Coronary artery (tissue), 2 donors: ENCODE results near the gene GON4L.
"Not testable (repeated sequence)": the region's sequence is repeated elsewhere in the genome, so short reads cannot be mapped to it uniquely, and the experiment has no call there.

ENCODE experiments used
- DNase-seq: peaks from one replicate; pipeline ENCODE4 v3.0.0-alpha.2; 2017; ENCODE audit warnings: low spot score
- H3K27ac ChIP-seq, 2 donors: fragments of 200-600 bp; sonication (generic); one replicate each; pipeline ENCODE4 v1.5.1; 2016 to 2019
- H3K4me3 ChIP-seq: fragments of 200-600 bp; sonication (generic); 2 replicates; pipeline ENCODE4 v1.5.1; 2016; ENCODE audit warnings: mild to moderate bottlenecking, moderate library complexity
- TF ChIP-seq, protein P1 (sequence below): fragments of 200-600 bp; sonication (generic); IDR thresholded peaks from one replicate; pipeline ENCODE4 v1.5.1; 2019; ENCODE audit warnings: antibody characterized with exemption

GON4L gene, protein sequence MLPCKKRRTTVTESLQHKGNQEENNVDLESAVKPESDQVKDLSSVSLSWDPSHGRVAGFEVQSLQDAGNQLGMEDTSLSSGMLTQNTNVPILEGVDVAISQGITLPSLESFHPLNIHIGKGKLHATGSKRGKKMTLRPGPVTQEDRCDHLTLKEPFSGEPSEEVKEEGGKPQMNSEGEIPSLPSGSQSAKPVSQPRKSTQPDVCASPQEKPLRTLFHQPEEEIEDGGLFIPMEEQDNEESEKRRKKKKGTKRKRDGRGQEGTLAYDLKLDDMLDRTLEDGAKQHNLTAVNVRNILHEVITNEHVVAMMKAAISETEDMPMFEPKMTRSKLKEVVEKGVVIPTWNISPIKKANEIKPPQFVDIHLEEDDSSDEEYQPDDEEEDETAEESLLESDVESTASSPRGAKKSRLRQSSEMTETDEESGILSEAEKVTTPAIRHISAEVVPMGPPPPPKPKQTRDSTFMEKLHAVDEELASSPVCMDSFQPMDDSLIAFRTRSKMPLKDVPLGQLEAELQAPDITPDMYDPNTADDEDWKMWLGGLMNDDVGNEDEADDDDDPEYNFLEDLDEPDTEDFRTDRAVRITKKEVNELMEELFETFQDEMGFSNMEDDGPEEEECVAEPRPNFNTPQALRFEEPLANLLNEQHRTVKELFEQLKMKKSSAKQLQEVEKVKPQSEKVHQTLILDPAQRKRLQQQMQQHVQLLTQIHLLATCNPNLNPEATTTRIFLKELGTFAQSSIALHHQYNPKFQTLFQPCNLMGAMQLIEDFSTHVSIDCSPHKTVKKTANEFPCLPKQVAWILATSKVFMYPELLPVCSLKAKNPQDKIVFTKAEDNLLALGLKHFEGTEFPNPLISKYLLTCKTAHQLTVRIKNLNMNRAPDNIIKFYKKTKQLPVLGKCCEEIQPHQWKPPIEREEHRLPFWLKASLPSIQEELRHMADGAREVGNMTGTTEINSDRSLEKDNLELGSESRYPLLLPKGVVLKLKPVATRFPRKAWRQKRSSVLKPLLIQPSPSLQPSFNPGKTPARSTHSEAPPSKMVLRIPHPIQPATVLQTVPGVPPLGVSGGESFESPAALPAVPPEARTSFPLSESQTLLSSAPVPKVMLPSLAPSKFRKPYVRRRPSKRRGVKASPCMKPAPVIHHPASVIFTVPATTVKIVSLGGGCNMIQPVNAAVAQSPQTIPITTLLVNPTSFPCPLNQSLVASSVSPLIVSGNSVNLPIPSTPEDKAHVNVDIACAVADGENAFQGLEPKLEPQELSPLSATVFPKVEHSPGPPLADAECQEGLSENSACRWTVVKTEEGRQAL (N-terminal part only)

DNA sequence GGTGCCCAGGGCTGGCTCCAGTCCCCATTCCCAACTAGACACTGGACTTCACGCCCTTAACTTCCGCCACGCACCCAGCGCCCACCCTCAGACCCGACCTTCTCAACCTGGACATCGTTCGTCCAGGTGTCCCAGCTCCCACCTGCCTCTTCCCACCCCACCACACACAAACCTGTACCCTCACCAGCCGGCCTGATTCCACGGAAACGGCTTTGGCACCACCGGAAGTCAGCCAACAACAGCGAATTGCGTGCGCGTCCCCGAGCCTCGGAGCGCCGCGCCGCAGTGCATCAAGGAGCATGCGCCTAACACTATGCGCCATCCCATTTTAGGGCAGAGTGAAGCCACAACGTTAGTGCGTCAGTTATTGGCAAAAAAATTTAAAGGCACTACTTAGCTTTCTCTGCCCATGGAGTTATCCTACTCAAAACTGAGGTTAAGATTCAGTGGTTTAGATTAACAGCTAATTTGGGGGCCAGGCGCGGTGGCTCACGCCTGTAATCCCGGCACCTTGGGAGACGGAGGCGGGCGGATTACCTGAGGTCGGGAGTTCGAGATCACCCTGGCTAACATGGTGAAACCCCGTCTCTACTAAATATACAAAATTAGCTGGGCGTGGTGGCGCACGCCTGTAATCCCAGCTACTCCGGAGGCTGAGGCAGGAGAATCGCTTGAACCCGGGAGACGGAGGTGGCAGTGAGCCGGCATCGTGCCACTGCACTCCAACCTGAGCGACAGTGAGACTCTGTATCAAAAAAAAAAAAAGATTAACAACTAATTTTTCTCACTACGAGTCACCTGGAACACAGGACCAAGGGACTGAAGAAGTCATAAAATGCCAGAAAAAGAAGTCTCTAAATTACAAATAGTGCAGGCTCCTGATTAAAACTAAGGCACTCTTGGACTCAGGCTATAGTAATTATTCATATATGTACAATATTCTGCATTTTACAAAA, at the start of gene GON4L:
Gene GON4L, minus strand, starts transcription at position 240 of the 956 bp plus-strand sequence. CDS start 3,434 bp downstream, outside the sequence.
- TF ChIP-seq, protein P1, sequence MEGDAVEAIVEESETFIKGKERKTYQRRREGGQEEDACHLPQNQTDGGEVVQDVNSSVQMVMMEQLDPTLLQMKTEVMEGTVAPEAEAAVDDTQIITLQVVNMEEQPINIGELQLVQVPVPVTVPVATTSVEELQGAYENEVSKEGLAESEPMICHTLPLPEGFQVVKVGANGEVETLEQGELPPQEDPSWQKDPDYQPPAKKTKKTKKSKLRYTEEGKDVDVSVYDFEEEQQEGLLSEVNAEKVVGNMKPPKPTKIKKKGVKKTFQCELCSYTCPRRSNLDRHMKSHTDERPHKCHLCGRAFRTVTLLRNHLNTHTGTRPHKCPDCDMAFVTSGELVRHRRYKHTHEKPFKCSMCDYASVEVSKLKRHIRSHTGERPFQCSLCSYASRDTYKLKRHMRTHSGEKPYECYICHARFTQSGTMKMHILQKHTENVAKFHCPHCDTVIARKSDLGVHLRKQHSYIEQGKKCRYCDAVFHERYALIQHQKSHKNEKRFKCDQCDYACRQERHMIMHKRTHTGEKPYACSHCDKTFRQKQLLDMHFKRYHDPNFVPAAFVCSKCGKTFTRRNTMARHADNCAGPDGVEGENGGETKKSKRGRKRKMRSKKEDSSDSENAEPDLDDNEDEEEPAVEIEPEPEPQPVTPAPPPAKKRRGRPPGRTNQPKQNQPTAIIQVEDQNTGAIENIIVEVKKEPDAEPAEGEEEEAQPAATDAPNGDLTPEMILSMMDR = no peak
- Histone ChIP-seq H3K27ac (peak within 1 kb of the TSS; percentile 87 to 93), H3K4me3 (peak within 1 kb of the TSS; percentile 83)
- DNase-seq = peak; percentile 90

DNA sequence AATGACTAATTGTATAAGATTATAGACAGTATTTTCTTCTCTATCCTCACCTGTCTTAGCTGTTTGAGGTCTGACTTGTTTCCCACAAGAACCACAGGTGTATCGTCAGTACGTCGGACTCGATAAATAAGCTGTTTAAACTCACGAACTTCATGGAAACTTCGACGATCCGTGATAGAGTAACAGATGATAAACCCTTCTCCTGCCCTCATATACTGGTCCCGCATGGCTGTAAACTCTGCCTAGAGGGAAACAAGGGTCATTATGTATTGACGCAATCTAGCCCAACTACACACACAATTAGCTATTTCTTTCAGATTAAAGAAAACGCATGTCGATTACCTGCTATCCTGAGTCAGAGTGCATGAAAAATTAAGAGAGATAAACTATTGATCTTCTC, 47.2 kb upstream of the GON4L start:
- no peak for DNase-seq
- no peak overlapping the region for H3K27ac ChIP-seq
- TF ChIP-seq, protein P1 = no peak
- H3K4me3 ChIP-seq = no peak overlapping the region

DNA sequence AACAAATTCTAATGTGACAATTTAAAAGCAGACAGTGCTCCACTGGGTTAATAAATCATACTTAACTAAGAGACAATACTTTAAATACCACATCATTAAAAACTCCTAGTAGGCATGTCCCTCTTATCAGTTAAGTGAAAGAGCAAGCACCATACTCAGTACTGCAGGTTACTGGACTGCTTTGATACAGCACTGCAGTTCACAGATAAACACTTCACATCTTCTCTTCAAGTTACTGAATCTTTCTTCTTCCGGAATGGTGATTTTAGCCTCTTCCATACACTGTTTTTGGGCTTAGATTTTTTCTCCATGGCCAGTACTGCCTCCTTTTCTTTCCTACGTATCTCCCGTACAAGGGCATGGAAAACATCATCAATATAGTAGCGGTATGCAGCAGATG, 43.1 kb upstream of the GON4L start:
- TF ChIP-seq, protein P1 = no peak
- no peak overlapping the region for H3K27ac ChIP-seq
- DNase-seq = no peak
- no peak overlapping the region for H3K4me3 ChIP-seq

DNA sequence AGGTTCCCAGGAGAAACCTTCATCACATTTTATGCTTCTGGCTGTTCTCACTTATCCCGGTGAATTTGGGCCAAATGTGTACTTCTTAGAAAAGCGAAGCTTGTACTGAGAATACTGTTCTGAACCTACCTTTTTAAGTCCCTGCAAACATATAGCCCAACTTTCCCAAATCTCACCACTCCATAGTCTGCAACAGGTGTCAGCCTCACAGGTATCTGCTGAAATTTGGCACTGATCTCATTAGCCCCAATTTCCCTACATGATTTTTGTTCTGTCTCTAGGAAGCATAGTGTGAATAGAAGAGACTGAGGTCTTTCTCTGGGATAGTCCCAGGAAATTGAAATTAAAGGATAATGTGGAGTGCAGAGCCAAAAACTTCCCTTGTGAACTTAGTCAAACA, 42.7 kb upstream of the GON4L start:
- no peak for DNase-seq
- H3K4me3 ChIP-seq = no peak overlapping the region
- no peak overlapping the region for H3K27ac ChIP-seq
- TF ChIP-seq, protein P1 = no peak

DNA sequence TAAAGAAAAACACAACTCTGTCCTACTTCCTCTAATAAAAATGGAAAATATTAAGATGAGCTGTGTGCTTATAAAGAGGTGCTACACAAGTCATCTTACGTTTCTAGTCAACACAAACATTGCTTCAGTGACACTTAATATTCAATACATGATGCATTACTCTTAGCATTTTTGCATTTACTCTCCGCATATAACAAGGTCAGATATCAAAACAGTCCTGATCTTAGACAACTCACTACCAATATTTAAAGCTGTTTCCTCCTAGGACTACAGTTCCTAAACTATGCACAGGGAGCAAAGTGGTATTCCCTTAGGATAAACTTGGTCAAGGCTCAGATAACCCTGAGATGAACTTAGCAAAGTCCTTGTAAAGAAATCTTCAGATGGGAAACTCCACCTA, 41.9 kb upstream of the GON4L start:
- no peak for DNase-seq
- TF ChIP-seq, protein P1 = no peak
- Histone ChIP-seq H3K27ac (no peak overlapping the region), H3K4me3 (no peak overlapping the region)

DNA sequence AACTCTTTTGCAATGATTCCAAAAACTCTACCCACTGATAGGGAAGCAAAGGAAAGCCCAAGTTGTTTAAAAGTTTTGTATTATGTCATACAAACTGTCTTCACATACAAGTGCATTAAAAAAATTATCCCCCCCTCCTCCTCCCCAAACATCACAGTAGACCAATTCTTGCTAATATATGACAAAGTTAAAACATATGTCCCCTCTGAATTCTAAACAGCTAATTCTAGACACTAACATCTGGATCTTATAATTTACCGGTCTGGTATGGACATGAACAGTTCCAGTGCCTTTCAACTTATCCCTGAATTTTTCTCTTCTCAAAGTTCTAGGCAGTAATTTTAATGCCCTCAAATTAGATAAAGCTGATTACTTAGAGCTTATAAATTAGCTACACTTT, 40.7 kb upstream of the GON4L start:
- DNase-seq = no peak
- no peak overlapping the region for H3K27ac ChIP-seq
- H3K4me3 ChIP-seq = no peak overlapping the region
- TF ChIP-seq, protein P1 = no peak

DNA sequence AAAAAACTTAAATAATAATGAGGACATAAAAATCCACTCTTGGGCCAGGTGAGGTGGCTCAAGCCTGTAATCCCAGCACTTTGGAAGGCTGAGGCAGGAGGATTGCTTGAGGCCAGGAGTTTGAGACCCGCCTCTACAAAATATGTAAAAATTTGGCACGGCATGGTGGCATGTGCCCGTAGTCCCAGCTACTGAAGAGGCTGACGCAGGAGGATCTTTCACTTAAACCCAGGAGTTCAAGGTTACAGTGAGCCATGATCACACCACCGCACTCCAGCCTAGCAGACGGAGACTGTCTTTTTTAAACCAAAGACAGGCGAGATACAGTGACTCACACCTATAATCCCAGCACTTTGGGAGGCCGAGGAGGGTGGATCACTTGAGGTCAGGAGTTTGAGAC, 39.5 kb upstream of the GON4L start:
- H3K4me3 ChIP-seq, DNase-seq, H3K27ac ChIP-seq: not testable (repeated sequence)

DNA sequence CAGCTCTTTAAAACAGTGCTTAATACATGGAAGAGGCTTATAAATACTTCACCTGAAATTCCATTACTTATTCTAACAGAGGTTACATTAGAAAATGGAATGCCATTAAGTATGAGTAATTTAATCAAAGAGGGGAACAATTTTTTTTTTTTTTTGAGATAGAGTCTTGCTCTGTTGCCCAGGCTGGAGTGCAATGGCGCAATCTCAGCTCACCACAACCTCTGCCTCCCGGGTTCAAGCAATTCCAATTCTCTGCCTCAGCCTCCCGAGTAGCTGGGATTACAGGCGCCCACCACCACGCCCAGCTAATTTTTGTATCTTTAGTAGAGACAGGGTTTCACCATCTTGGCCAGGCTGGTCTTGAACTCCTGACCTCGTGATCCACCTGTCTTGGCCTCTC, 38.6 kb upstream of the GON4L start:
- not testable (repeated sequence) for H3K27ac ChIP-seq, DNase-seq, H3K4me3 ChIP-seq
